SK-N-SH (cell line): ENCODE measurements around the gene POFUT2. TPM values are rescaled to one million over a fixed set of nuclear protein-coding genes. Genes with fewer than 3 reads are reported as not detected.

ENCODE experiments used
- CTCF ChIA-PET: fragments of 300-600, 350-600 bp; formaldehyde crosslinking; extraction: SDS; loops from one replicate; lab custom pipeline; 2021; lab: Yijun Ruan, JAX
- POLR2A ChIA-PET: fragments of 350-600 bp; sonication (Branson Sonifier 250); formaldehyde crosslinking; extraction: SDS; loops from one replicate; lab custom pipeline; 2020; ENCODE audit warnings: antibody characterized with exemption, inconsistent platforms; lab: Yijun Ruan, JAX
- DNase-seq: peaks from one replicate; pipeline ENCODE4 v3.0.0; 2012
- H2AFZ ChIP-seq: fragments of 200-600 bp; sonication (generic); 2 replicates; pipeline ENCODE4 v1.8.1; 2016; ENCODE audit warnings: antibody characterized with exemption, mild to moderate bottlenecking, low read depth
- H3F3A ChIP-seq: fragments of 200-600 bp; sonication (generic); replicated peaks from 2 replicates; pipeline ENCODE3; 2016; ENCODE audit warnings: antibody characterized with exemption, mild to moderate bottlenecking; ENCODE audit not compliant: insufficient read depth
- H3K27ac ChIP-seq, 2 experiments: fragments of 200-500 bp in 1 of 2; fragments of 200-600 bp in 1 of 2; sonication (Bioruptor generic) in 1 of 2; sonication (generic), shearing (Covaris generic) in 1 of 2; 2 replicates each; pipeline versions ENCODE4 v1.5.1 to v1.6.1; 2014 to 2016; ENCODE audit warnings: low read depth in 2 of 2, inconsistent platforms in 1 of 2, low read length in 1 of 2, mild to moderate bottlenecking in 1 of 2, mixed read lengths in 1 of 2
- H3K27me3 ChIP-seq: fragments of 200-600 bp; sonication (generic), shearing (Covaris generic); 2 replicates; pipeline ENCODE4 v1.6.1; 2016; ENCODE audit warnings: mixed run types; ENCODE audit not compliant: insufficient read depth
- H3K36me3 ChIP-seq, 2 experiments: fragments of 200-500 bp in 1 of 2; fragments of 200-600 bp in 1 of 2; sonication (Bioruptor generic) in 1 of 2; sonication (generic) in 1 of 2; replicated peaks in 1 of 2; 2 replicates each; pipeline versions ENCODE3 to v1.5.1; 2014 to 2016; ENCODE audit warnings: low read length in 1 of 2, mild to moderate bottlenecking in 1 of 2; ENCODE audit not compliant: insufficient read depth in 2 of 2, control insufficient read depth in 1 of 2
- H3K4me1 ChIP-seq, 2 experiments: fragments of 200-500 bp in 1 of 2; fragments of 200-600 bp in 1 of 2; sonication (Bioruptor generic) in 1 of 2; sonication (generic), shearing (Covaris generic) in 1 of 2; 2 replicates each; pipeline versions ENCODE4 v1.5.1 to v1.6.1; 2014 to 2016; ENCODE audit warnings: low read depth in 1 of 2, low read length in 1 of 2, mixed run types in 1 of 2; ENCODE audit not compliant: insufficient read depth in 2 of 2, control insufficient read depth in 1 of 2
- H3K4me2 ChIP-seq: fragments of 200-600 bp; sonication (generic), shearing (Covaris generic); 2 replicates; pipeline ENCODE4 v1.6.1; 2017; ENCODE audit warnings: mixed run types
- H3K4me3 ChIP-seq, 2 experiments: fragments of 200-500 bp in 1 of 2; fragments of 200-600 bp in 1 of 2; sonication (Bioruptor generic) in 1 of 2; sonication (generic), shearing (Covaris generic) in 1 of 2; 2 replicates each; pipeline versions ENCODE4 v1.5.1 to v1.8.1; 2014 to 2016; ENCODE audit warnings: low read depth in 2 of 2, inconsistent platforms in 1 of 2, low read length in 1 of 2, mild to moderate bottlenecking in 1 of 2, mixed read lengths in 1 of 2, moderate library complexity in 1 of 2
- H3K79me2 ChIP-seq: fragments of 200-600 bp; sonication (generic); 2 replicates; pipeline ENCODE4 v1.8.1; 2017; ENCODE audit warnings: mild to moderate bottlenecking; ENCODE audit not compliant: insufficient read depth
- H3K9ac ChIP-seq: fragments of 200-600 bp; sonication (generic); 2 replicates; pipeline ENCODE4 v1.6.1; 2017; ENCODE audit warnings: mixed run types
- H3K9me2 ChIP-seq: fragments of 200-600 bp; sonication (generic); 2 replicates; pipeline ENCODE4 v1.6.1; 2017; ENCODE audit warnings: mixed run types
- H3K9me3 ChIP-seq: fragments of 200-600 bp; sonication (generic); 2 replicates; pipeline ENCODE4 v1.6.1; 2017; ENCODE audit warnings: mixed run types, mild to moderate bottlenecking, moderate library complexity
- H4K20me1 ChIP-seq: fragments of 200-600 bp; sonication (generic); 2 replicates; pipeline ENCODE4 v1.6.1; 2017; ENCODE audit warnings: mild to moderate bottlenecking, mixed run types; ENCODE audit not compliant: insufficient read depth
- CTCF ChIP-seq: fragments of 200-600 bp; sonication (generic); IDR thresholded peaks from 2 replicates; pipeline ENCODE4 v1.6.1; 2017; ENCODE audit warnings: antibody characterized with exemption, mild to moderate bottlenecking, moderate library complexity
- ELF1 ChIP-seq: IDR thresholded peaks from 2 replicates; pipeline ENCODE4 v1.4.0; 2012
- EZH2phosphoT487 ChIP-seq: fragments of 200-600 bp; sonication (generic); IDR thresholded peaks from 2 replicates; pipeline ENCODE4 v1.6.1; 2017; ENCODE audit warnings: low read depth, mixed run types, mild to moderate bottlenecking, antibody characterized with exemption, moderate library complexity, borderline replicate concordance
- FOXJ3 ChIP-seq: sonication (generic); formaldehyde crosslinking; IDR thresholded peaks from 2 replicates; pipeline ENCODE4 v1.5.1; 2020; ENCODE audit warnings: mild to moderate bottlenecking, missing genetic modification reagents
- FOXM1 ChIP-seq: IDR thresholded peaks from 2 replicates; pipeline ENCODE4 v1.4.0; 2012; ENCODE audit warnings: low read depth, mild to moderate bottlenecking
- IRF3 ChIP-seq: fragments of 150-350 bp; IDR thresholded peaks from 2 replicates; pipeline ENCODE4 v1.6.1; 2016; ENCODE audit warnings: mild to moderate bottlenecking, low read depth, low read length
- MXI1 ChIP-seq: IDR thresholded peaks from 2 replicates; pipeline ENCODE4 v1.6.1; 2012; ENCODE audit warnings: mild to moderate bottlenecking, low read depth, low read length, improper control_type of control experiment
- RCOR1 ChIP-seq: fragments of 150-350 bp; IDR thresholded peaks from 2 replicates; pipeline ENCODE4 v1.6.1; 2017; ENCODE audit warnings: antibody characterized with exemption, low read length
- RXRA ChIP-seq: IDR thresholded peaks from 2 replicates; pipeline ENCODE4 v1.4.0; 2012; ENCODE audit warnings: low read depth, mild to moderate bottlenecking, borderline replicate concordance
- USF1 ChIP-seq: IDR thresholded peaks from 2 replicates; pipeline ENCODE4 v1.4.0; 2012; ENCODE audit warnings: low read depth, borderline replicate concordance
- USF2 ChIP-seq: fragments of 150-350 bp; IDR thresholded peaks from 2 replicates; pipeline ENCODE4 v1.6.1; 2017; ENCODE audit warnings: antibody characterized with exemption, low read length, low read depth, borderline replicate concordance
- ZBTB33 ChIP-seq: IDR thresholded peaks from 2 replicates; pipeline ENCODE4 v1.4.0; 2012; ENCODE audit warnings: low read depth, borderline replicate concordance
- WGBS: methylation state at CpG from one replicate; pipeline ENCODE4 v1.1.6; 2017; ENCODE audit warnings: low lambda C conversion rate; 5-methylcytosine and 5-hydroxymethylcytosine counted together
- polyA plus RNA-seq, 3 experiments: library from polyadenylated mRNA; depleted of rRNA; stranded (reverse); fragments of >200 nt; gene quantifications; 2 replicates each; pipeline ENCODE4 v1.2.3, GENCODE V29; 2012

The POFUT2 gene
- polyA plus RNA-seq, 1 of the 3 experiments (the other 2 are of a cell fraction) = 53.3 TPM

- TF ChIP-seq IRF3 (no peak), FOXM1 (no peak), MXI1 (no peak), USF1 (no peak), ZBTB33 (no peak), ELF1 (no peak), EZH2phosphoT487 (no peak), CTCF (no peak), RCOR1 (no peak), FOXJ3 (CRISPR knock-in tag) (no peak), USF2 (no peak), RXRA (no peak)
- 88% methylated on average over 6 of the region's 6 CpGs for WGBS
- Histone ChIP-seq H3K9me3 (no peaks in the 10 kb centered on the region), H2AFZ (no peak overlapping the region), H3F3A (no peaks in the 10 kb centered on the region), H3K4me1 (peaks cover 0 to 18% of the 10 kb centered on the region in 2 experiments; a peak in 1 of 4 replicates), H3K36me3 (no peaks in the 10 kb centered on the region), H3K4me3 (no peak overlapping the region), H3K9me2 (no peaks in the 10 kb centered on the region), H3K4me2 (no peak overlapping the region), H3K79me2 (no peaks in the 10 kb centered on the region), H3K27me3 (no peaks in the 10 kb centered on the region), H4K20me1 (no peaks in the 10 kb centered on the region), H3K9ac (no peak overlapping the region), H3K27ac (no peak overlapping the region)
- ChIA-PET CTCF (interaction anchor here (2.0 to 4.2 kb wide), 2 partner anchors 109 to 112 kb away, joined by 11 to 21 read pairs; no protein-coding TSS in a partner anchor), POLR2A (no interaction called here)
- DNase-seq = no peak
Measured at GRCh38 chr21:45249626-45250025, 38.1 kb downstream of the POFUT2 start.
